Left lobe of liver (tissue), 2 donors: Measurements from ENCODE around the gene CHST5. TPM values are rescaled to one million over a fixed set of nuclear protein-coding genes. Genes with fewer than 3 reads are reported as not detected.

Experiments used
- ATAC-seq: fragments of 200-7000 bp; cut with Tn5 transposase; one replicate; pipeline ENCODE4 v1.9.1; 2020; ENCODE audit warnings: mild to moderate bottlenecking, moderate library complexity
- DNase-seq: peaks from one replicate; pipeline ENCODE4 v3.0.0-alpha.2; 2020; ENCODE audit warnings: low spot score
- total RNA-seq: library from RNA; stranded (reverse); gene quantifications from one replicate; pipeline ENCODE4 v1.2.1, GENCODE V29; 2021
- donor health status: DM: no; HTN: no; CAD: no; lungs with moderate emphysema.
- donor health status: DM: no; HTN: yes; CAD: no.

Gene CHST5
- total RNA-seq, 1 donor from 2014 or later, result not detected

DNA sequence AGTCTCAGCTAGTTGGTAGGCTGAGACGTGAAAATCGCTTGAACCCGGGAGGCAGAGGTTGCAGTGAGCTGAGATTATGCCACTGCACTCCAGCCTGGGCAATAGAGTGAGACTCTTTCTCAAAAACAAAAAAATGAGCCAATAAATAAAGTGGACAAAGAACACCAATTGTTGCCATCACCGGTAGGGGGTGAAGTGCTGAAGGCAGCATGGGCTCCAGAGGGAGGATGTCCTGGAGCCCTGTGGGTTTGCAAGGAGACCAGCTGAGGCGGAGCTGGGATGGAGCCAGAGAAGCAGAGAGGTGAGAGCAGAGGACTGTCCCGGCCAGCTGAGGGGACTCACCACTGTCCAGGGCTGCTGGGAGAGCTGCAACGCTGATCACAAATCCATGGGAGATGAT, 54.4 kb downstream of the CHST5 start:
- no peak for DNase-seq
- ATAC-seq, result no peak

DNA sequence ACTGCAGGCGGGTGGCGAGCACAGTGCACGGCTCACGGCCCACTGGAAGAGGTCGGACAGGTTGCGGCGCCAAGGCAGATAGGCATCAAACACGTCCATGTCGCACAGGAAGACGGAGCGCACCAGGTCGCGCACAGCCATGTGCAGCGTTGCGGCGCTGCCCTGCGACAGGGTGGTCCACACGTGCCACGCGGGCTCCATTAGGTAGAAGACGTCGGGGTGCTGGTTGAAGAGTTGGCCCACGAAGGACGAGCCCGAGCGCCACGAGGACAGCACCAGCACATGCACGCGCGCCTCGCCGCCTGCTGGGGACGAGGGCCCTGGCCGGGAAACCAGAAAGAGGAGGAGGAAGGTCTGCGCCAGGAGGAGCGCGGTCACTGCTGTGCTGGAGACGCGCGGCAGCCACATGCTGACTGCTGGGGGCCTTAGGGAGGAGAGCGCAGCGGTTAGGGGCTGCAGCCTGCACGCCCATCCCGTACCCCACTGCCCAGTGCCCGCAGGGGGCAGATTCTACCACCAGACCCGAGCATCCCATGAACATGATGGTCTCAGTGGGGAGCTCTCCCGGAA, 56.4 kb downstream of the CHST5 start:
- DNase-seq (no peak), ATAC-seq (no peak)

Other genes with a start within 250 kb of the CHST5 start
- gene CFDP1, start 102.6 kb downstream of the CHST5 start, total RNA-seq, result 27.7 TPM
- 10.5 TPM for gene TMEM170A, start 71.4 kb downstream of the CHST5 start, total RNA-seq
- 0.15 TPM for gene CHST6, start 40.7 kb downstream of the CHST5 start, total RNA-seq
- 1.5 TPM for gene TMEM231, start 20.1 kb upstream of the CHST5 start, total RNA-seq
- 40.2 TPM for gene GABARAPL2, start 30.3 kb upstream of the CHST5 start, total RNA-seq
- 18.7 TPM for gene ADAT1, start 87.2 kb upstream of the CHST5 start, total RNA-seq
- gene KARS1, start 111.6 kb upstream of the CHST5 start, total RNA-seq, result 41.2 TPM
- 18.5 TPM for gene TERF2IP, start 111.7 kb upstream of the CHST5 start, total RNA-seq
- gene CPHXL2, start 140.9 kb upstream of the CHST5 start, total RNA-seq, result not detected
- gene DUXB, start 165.4 kb upstream of the CHST5 start, total RNA-seq, result not detected
- gene CPHXL, start 190.4 kb upstream of the CHST5 start, total RNA-seq, result not detected